ENCODE results near the gene MED7. TPM values are rescaled to one million over a fixed set of nuclear protein-coding genes. Genes with fewer than 3 reads are reported as not detected.

The MED7 gene
- polyA plus RNA-seq, 4 donors = 16.9 to 27.5 (median 21.9) TPM

GRCh38 chr5:157108976-157109375 is 33.7 kb downstream of the MED7 start, which contains the start of gene HAVCR2:
Gene HAVCR2, minus strand, starts transcription at chr5:157109044. Its CDS starts 61 bp downstream, at chr5:157108983.
- no peak for DNase-seq (ENCODE audit: low read depth in 4 of 4, low spot score in 3 of 4)

- no peak for DNase-seq (ENCODE audit: low read depth in 4 of 4, low spot score in 3 of 4)
Observed at GRCh38 chr5:157107508-157107907, 35.2 kb downstream of the MED7 start.

- no peak for DNase-seq (ENCODE audit: low read depth in 4 of 4, low spot score in 3 of 4)
Observed at GRCh38 chr5:157106630-157107461, 35.8 kb downstream of the MED7 start.

GRCh38 chr5:157100140-157100679 is 42.5 kb downstream of the MED7 start:
- no peak for DNase-seq (ENCODE audit: low read depth in 4 of 4, low spot score in 3 of 4)

- DNase-seq (ENCODE audit: low read depth in 4 of 4, low spot score in 3 of 4) = no peak
Observed at GRCh38 chr5:157088342-157088990, 54.2 kb downstream of the MED7 start.

Other genes starting within 250 kb of the MED7 start
- gene TIMD4, start 179.6 kb downstream of the MED7 start, polyA plus RNA-seq (ENCODE audit: insufficient read length in 4 of 4) = 10 to 100 TPM in 1 of 4 donors, under 1 TPM in 3; 0.38 to 13.2 (median 0.88) TPM
- 1 to 10 TPM in 3 of 4 donors, under 1 TPM in 1; 0.14 to 3.1 (median 2.2) TPM for gene HAVCR1, start 83.7 kb downstream of the MED7 start, polyA plus RNA-seq (ENCODE audit: insufficient read length in 4 of 4)
- 10 to 100 TPM in 2 of 4 donors, 1 to 10 TPM in 2; 5.4 to 11.7 (median 8.8) TPM for gene HAVCR2, start 33.8 kb downstream of the MED7 start, polyA plus RNA-seq (ENCODE audit: insufficient read length in 4 of 4)
- not detected for gene GARIN3, start 23.4 kb upstream of the MED7 start, polyA plus RNA-seq (ENCODE audit: insufficient read length in 4 of 4)
- under 1 TPM; 0.17 to 0.80 (median 0.42) TPM for gene ITK, start 38.0 kb upstream of the MED7 start, polyA plus RNA-seq (ENCODE audit: insufficient read length in 4 of 4)
- gene CYFIP2, start 123.3 kb upstream of the MED7 start, polyA plus RNA-seq (ENCODE audit: insufficient read length in 4 of 4) = 100 to 1,000 TPM in 3 of 4 donors, 10 to 100 TPM in 1; 10.9 to 131 (median 125) TPM